ENCODE results near the gene CELA3B. TPM values are rescaled to one million over a fixed set of nuclear protein-coding genes. Genes with fewer than 3 reads are reported as not detected.
A peak's percentile ranks its signal among the peaks of the same experiment; 100 is the strongest.
"Not testable (repeated sequence)": the region's sequence is repeated elsewhere in the genome, so short reads cannot be mapped to it uniquely, and the experiment has no call there.

Gene CELA3B
- total RNA-seq, 1 experiment from 2014 or later, result not detected

DNA sequence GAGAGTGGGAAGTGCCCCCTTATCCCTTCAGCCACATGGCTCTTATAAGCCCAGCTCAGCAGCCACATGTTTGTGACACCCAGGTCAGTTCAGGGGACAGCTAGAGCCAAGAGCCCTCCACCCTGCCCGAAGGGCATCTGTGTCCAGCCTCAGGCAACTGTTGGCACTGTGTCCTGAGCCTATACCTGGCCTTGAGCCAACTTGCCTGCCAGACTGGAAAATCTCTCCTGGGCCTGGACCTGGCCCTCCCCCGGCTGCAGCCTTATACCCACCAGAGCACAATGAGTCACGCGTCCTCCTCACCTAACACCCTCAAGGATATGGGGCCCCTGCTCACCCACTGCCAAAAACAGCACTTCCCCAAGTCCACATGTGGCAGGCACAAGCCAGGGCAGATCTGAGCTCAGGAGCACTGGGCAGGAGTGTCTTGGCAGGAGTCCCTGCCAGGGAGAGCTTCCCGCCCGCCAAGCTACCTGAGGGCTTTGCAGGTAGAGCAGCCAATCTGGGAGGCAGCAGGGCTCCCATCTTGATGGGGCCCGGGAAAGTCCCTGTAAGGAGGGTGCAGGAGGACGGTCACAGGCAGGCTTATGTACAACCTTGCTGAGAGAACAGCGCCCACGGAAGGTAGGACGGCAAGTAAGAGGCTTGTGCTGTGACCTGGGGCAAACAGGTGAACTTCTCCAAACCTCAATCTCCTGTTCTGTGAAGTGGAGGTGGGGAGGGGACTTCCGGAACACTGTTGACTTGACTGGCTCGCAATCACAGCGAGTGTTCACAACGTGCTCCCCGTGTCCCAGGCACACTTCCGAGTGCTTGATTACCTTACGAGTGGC lies 19.9 kb upstream of the CELA3B start:
- Histone ChIP-seq H3K36me3 (replicated peaks; ENCODE audit: control insufficient read depth, insufficient read depth, low read length) (no peaks in the 10 kb centered on the region), H3K27me3 (ENCODE audit: control insufficient read depth, insufficient read depth, low read length) (no peaks in the 10 kb centered on the region), H3K4me3 (ENCODE audit: insufficient read depth, low read depth, low read length) (no peak overlapping the region)
- peak; percentile 57 for DNase-seq

DNA sequence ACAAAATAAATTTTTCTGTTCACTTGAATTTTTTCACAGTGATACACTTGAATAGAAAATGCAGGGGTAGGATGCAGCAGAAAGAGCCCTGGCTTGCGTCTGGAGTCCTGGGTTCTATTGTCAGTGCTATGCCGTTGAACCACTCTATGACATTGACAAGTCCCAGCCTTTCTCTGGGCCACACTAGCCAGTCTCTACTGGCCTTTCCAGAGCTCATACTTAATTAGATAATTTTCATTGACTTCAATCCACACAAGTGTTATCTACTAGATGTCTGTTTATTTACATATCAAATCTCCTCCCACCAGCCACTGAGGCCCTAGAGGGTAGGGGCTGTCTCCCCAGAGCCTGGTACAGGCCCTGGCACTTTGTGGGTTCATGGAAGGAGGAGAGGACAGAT lies 15.5 kb upstream of the CELA3B start:
- Histone ChIP-seq H3K27me3 (ENCODE audit: control insufficient read depth, insufficient read depth, low read length) (no peaks in the 10 kb centered on the region), H3K4me3 (ENCODE audit: insufficient read depth, low read depth, low read length) (no peak overlapping the region), H3K36me3 (replicated peaks; ENCODE audit: control insufficient read depth, insufficient read depth, low read length) (no peaks in the 10 kb centered on the region)
- DNase-seq, result no peak

GRCh38 chr1:21961799-21962198 lies 15.0 kb upstream of the CELA3B start:
- no peak for DNase-seq
- Histone ChIP-seq H3K36me3 (replicated peaks; ENCODE audit: control insufficient read depth, insufficient read depth, low read length) (no peaks in the 10 kb centered on the region), H3K4me3 (ENCODE audit: insufficient read depth, low read depth, low read length) (no peak overlapping the region), H3K27me3 (ENCODE audit: control insufficient read depth, insufficient read depth, low read length) (no peaks in the 10 kb centered on the region)

GRCh38 chr1:21963477-21964217 lies 13.2 kb upstream of the CELA3B start:
- H3K27me3 ChIP-seq (ENCODE audit: control insufficient read depth, insufficient read depth, low read length), result no peaks in the 10 kb centered on the region
- no peak overlapping the region for H3K4me3 ChIP-seq (ENCODE audit: insufficient read depth, low read depth, low read length)
- DNase-seq, result peak; percentile 89
- no peaks in the 10 kb centered on the region for H3K36me3 ChIP-seq (replicated peaks; ENCODE audit: control insufficient read depth, insufficient read depth, low read length)

GRCh38 chr1:21966247-21967000 lies 10.4 kb upstream of the CELA3B start:
- H3K4me3 ChIP-seq (ENCODE audit: insufficient read depth, low read depth, low read length), result no peak overlapping the region
- no peaks in the 10 kb centered on the region for H3K27me3 ChIP-seq (ENCODE audit: control insufficient read depth, insufficient read depth, low read length)
- no peaks in the 10 kb centered on the region for H3K36me3 ChIP-seq (replicated peaks; ENCODE audit: control insufficient read depth, insufficient read depth, low read length)
- DNase-seq, result no peak

- not testable (repeated sequence) for H3K36me3 ChIP-seq (replicated peaks; ENCODE audit: control insufficient read depth, insufficient read depth, low read length); H3K4me3 ChIP-seq (ENCODE audit: insufficient read depth, low read depth, low read length); DNase-seq; H3K27me3 ChIP-seq (ENCODE audit: control insufficient read depth, insufficient read depth, low read length)
Measured at GRCh38 chr1:21967216-21967615, 9.6 kb upstream of the CELA3B start.

- DNase-seq; H3K4me3 ChIP-seq (ENCODE audit: insufficient read depth, low read depth, low read length): not testable (repeated sequence)
Measured at GRCh38 chr1:21969066-21969465, 7.8 kb upstream of the CELA3B start.

DNA sequence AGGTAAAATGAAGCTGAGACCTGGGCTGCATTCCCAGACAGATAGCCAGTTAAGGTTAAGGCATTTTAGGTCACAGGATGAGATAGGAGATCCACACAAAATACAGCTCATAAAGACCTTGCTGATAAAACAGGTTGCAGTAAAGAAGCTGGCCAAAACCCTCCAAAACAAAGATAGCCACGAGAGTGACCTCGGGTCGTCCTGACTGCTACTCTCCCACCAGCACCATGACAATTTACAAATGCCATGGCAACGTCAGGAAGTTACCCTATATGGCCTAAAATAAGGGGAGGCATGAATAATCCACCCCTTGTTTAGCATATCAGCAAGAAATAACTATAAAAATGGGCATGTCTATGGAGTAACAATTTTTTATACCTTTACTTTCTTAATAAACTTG lies 6.3 kb upstream of the CELA3B start:
- H3K36me3 ChIP-seq (replicated peaks; ENCODE audit: control insufficient read depth, insufficient read depth, low read length), result not testable (repeated sequence)

More at GRCh38 chr1:21969066-21969465, 7.8 kb upstream of the CELA3B start:
- not testable (repeated sequence) for H3K36me3 ChIP-seq (replicated peaks; ENCODE audit: control insufficient read depth, insufficient read depth, low read length); H3K27me3 ChIP-seq (ENCODE audit: control insufficient read depth, insufficient read depth, low read length)

GRCh38 chr1:21972973-21973441 lies 3.8 kb upstream of the CELA3B start:
- H3K36me3 ChIP-seq (replicated peaks; ENCODE audit: control insufficient read depth, insufficient read depth, low read length); DNase-seq; H3K27me3 ChIP-seq (ENCODE audit: control insufficient read depth, insufficient read depth, low read length); H3K4me3 ChIP-seq (ENCODE audit: insufficient read depth, low read depth, low read length): not testable (repeated sequence)

More for the DNA sequence above, 6.3 kb upstream of the CELA3B start:
- not testable (repeated sequence) for H3K27me3 ChIP-seq (ENCODE audit: control insufficient read depth, insufficient read depth, low read length); H3K4me3 ChIP-seq (ENCODE audit: insufficient read depth, low read depth, low read length); DNase-seq

GRCh38 chr1:21973948-21974347 lies 2.9 kb upstream of the CELA3B start:
- not testable (repeated sequence) for H3K4me3 ChIP-seq (ENCODE audit: insufficient read depth, low read depth, low read length); H3K36me3 ChIP-seq (replicated peaks; ENCODE audit: control insufficient read depth, insufficient read depth, low read length); H3K27me3 ChIP-seq (ENCODE audit: control insufficient read depth, insufficient read depth, low read length); DNase-seq

DNA sequence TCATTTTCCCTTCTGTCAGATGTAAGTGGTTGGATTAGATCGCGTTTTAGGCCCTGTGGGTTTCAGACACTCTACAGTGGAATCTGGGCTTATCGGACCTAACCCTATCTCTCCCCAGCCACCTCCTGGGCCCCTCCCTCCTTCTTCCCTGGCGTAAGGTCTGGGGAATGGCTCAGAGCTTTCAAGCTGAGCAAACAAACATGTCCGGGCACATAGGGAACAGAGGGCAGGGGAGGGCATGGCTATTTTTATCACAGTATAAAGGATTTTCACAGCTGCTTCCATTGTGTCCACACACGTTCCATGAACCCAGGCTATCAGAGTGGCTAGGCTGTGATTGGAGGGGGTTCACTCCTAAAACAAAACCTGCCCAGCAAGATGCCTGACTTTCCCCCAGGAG lies 2.1 kb upstream of the CELA3B start:
- not testable (repeated sequence) for DNase-seq; H3K36me3 ChIP-seq (replicated peaks; ENCODE audit: control insufficient read depth, insufficient read depth, low read length); H3K4me3 ChIP-seq (ENCODE audit: insufficient read depth, low read depth, low read length); H3K27me3 ChIP-seq (ENCODE audit: control insufficient read depth, insufficient read depth, low read length)

GRCh38 chr1:21975296-21975695 lies 1.5 kb upstream of the CELA3B start:
- DNase-seq; H3K36me3 ChIP-seq (replicated peaks; ENCODE audit: control insufficient read depth, insufficient read depth, low read length); H3K4me3 ChIP-seq (ENCODE audit: insufficient read depth, low read depth, low read length); H3K27me3 ChIP-seq (ENCODE audit: control insufficient read depth, insufficient read depth, low read length): not testable (repeated sequence)

DNA sequence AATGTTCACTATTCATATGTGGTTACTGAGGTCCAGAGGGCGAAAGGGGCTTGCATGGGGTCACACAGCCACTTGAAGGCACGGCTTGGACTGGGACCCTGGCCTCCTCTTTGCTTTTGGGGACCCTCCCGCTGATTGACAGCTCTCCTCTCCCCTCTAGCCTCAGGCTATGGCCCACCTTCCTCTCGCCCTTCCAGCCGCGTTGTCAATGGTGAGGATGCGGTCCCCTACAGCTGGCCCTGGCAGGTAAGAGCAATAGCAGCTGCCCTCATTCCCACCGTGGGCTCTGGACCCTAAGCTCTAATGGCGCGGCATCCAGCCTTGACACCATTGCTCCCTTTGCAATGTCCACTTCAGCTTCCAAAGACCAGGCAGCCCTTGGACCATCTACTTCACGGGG lies 1.4 kb downstream of the CELA3B start:
- H3K4me3 ChIP-seq (ENCODE audit: insufficient read depth, low read depth, low read length); H3K27me3 ChIP-seq (ENCODE audit: control insufficient read depth, insufficient read depth, low read length); DNase-seq: not testable (repeated sequence)

DNA sequence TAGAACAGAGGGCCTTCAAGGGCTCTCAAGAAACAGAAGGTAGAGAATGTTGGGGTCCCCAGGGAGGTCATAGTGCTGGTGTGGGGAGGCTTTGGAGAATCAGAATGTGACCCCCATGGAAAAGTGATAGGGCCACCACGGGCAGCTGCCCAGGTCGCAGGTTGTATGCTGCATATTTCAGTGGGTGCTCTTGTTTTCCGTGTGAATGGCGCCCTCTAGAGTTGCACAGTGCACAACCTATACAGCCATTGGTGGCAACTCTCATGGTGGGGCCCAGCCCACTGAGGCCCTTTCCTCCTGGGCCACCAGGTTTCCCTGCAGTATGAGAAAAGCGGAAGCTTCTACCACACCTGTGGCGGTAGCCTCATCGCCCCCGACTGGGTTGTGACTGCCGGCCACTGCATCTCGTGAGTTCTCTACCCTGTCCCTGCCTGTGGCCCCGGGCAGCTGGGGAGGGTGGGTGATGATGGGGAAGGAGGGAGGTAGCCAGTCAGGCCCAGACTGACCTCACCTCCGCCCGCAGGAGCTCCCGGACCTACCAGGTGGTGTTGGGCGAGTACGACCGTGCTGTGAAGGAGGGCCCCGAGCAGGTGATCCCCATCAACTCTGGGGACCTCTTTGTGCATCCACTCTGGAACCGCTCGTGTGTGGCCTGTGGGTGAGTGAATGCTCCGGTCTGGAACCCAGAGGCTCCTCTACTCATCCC lies 3.8 kb downstream of the CELA3B start:
- H3K4me3 ChIP-seq (ENCODE audit: insufficient read depth, low read depth, low read length); H3K36me3 ChIP-seq (replicated peaks; ENCODE audit: control insufficient read depth, insufficient read depth, low read length); H3K27me3 ChIP-seq (ENCODE audit: control insufficient read depth, insufficient read depth, low read length); DNase-seq: not testable (repeated sequence)

More for the DNA sequence above, 1.4 kb downstream of the CELA3B start:
- H3K36me3 ChIP-seq (replicated peaks; ENCODE audit: control insufficient read depth, insufficient read depth, low read length), result not testable (repeated sequence)

All from H7 (cell line).